Small intestine (tissue), 7 donors: ENCODE measurements around the gene CFD. TPM values are rescaled to one million over a fixed set of nuclear protein-coding genes. Genes with fewer than 3 reads are reported as not detected.

Experiments used
- DNase-seq, 2 donors: peaks; one replicate each; pipeline versions ENCODE4 v3.0.0 to v3.0.0-alpha.2; 2013
- FAIRE-seq: peaks from 2 replicates; lab custom pipeline; 2012; peaks lifted over from hg19 to GRCh38; lab: Jason Lieb, UNC
- H3K27ac ChIP-seq, 3 donors: one replicate each; pipeline ENCODE4 v1.5.1; 2013; ENCODE audit warnings: low read length in 2 of 3, mild to moderate bottlenecking in 2 of 3, control low read depth in 1 of 3, inconsistent platforms in 1 of 3, low read depth in 1 of 3, moderate library complexity in 1 of 3
- H3K27me3 ChIP-seq, 3 donors: one replicate each; pipeline ENCODE4 v1.6.1; 2013; ENCODE audit warnings: low read length in 3 of 3, inconsistent platforms in 1 of 3; ENCODE audit not compliant: control insufficient read depth in 3 of 3, insufficient read depth in 3 of 3
- H3K36me3 ChIP-seq, 3 donors: one replicate each; pipeline ENCODE4 v1.6.1; 2013; ENCODE audit warnings: low read length in 3 of 3, inconsistent platforms in 1 of 3, low read depth in 1 of 3, mild to moderate bottlenecking in 1 of 3, moderate library complexity in 1 of 3; ENCODE audit not compliant: control insufficient read depth in 3 of 3, insufficient read depth in 2 of 3
- H3K4me1 ChIP-seq, 3 donors: one replicate each; pipeline ENCODE4 v1.6.1; 2013; ENCODE audit warnings: low read length in 2 of 3, inconsistent platforms in 1 of 3, low read depth in 1 of 3, mild to moderate bottlenecking in 1 of 3, moderate library complexity in 1 of 3; ENCODE audit not compliant: control insufficient read depth in 3 of 3, insufficient read depth in 2 of 3
- H3K4me3 ChIP-seq, 3 donors: one replicate each; pipeline ENCODE4 v1.5.1; 2013; ENCODE audit warnings: low read length in 3 of 3, control low read depth in 1 of 3, inconsistent platforms in 1 of 3, low read depth in 1 of 3, mild to moderate bottlenecking in 1 of 3, moderate library complexity in 1 of 3
- H3K9me3 ChIP-seq, 2 donors: one replicate each; pipeline ENCODE4 v1.6.1; 2013; ENCODE audit warnings: low read depth in 1 of 2, low read length in 1 of 2; ENCODE audit not compliant: control insufficient read depth in 2 of 2, insufficient read depth in 1 of 2
- WGBS, 3 donors: extraction: QIAGEN DNeasy Blood & Tissue Kit; methylation state at CpG; one replicate each; pipeline ENCODE4 v1.1.7; 2013; 5-methylcytosine and 5-hydroxymethylcytosine counted together
- polyA plus RNA-seq, 4 donors: library from polyadenylated mRNA; stranded (reverse) in 3 of 4; unstranded in 1 of 4; fragments of 200-250 nt in 3 of 4; fragments of 120-200 nt in 1 of 4; gene quantifications; one replicate each; pipeline versions ENCODE4 v1.2.1 to v1.2.3, GENCODE V29; 2013
- donor health status: healthy with polysubstance abuse.
- donor health status: control.
- donor health status: control.
- donor health status: Bipolar disorder and iron deficiency.
- donor health status: healthy.

The CFD gene
- polyA plus RNA-seq, 4 donors = 3.8 to 601 (median 20.8) TPM

DNA sequence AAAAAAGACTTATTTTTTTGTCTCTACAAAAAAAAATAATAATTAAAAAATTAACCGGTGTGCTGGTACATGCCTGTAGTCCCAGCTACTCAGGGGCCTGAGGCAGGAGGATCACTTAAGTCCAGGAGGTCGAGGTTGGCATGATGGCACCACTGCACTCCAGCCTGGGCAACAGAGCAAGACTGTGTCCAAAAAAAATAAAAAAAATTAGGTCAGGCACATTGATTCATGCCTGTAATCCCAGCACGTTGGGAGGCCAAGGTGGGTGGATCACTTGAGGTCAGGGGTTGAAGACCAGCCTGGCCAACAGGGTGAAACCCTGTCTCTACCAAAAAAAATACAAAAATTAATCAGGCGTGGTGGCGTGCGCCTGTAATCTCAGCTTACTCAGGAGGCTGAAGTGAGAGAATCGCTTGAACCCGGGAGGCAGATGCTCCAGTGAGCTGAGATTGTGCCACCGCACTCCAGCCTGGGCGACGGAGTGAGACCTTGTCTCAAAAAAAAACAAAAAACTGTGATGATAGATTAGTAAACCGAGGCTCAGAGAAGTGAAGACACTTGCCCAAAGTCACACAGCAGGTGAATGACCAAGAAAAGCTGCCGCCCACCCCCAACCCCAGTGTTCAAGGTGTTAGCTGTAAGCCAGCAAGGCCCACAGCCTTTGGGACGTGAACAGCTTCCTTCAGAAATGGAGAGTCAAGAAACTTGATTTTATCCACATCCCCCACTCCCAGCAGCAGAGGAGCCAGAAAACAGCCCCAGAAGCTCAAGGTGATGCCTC lies 43.2 kb downstream of the CFD start:
- Histone ChIP-seq H3K36me3 (peaks cover 5 to 71% (median 9%) of the 10 kb centered on the region in 3 donors), H3K27me3 (no peaks in the 10 kb centered on the region), H3K27ac (no peak overlapping the region), H3K4me1 (no peaks in the 10 kb centered on the region), H3K4me3 (no peak overlapping the region), H3K9me3 (no peaks in the 10 kb centered on the region)
- DNase-seq (no peak), FAIRE-seq (no peak)
- WGBS, 3 donors = 91 to 92% (median 92%) methylated on average over 14 of the region's 14 CpGs

DNA sequence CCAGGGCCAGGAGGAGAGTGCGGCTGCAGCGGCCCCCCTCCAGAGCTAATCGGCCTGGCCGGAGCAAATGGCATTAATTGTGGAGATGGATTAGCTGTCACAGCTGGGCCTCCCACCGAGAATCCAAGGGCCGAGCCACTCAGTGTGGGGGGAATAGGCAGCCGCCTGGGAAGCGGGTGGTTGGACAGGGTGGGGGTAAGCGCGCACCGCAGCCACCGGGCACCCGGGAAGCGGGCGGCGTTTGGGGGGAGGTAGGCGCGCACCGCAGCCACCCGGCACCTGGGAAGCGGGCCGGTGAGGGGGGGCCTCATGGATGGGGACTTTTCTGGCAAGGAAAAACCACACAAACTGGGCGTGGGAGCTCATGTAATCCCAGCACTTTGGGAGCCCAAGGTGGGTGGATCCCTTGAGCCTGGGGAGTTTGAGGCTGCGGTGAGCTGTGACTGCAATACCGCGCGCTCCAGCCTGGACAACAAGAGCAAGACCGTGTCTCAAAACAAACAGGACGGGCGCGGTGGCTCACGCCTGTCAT lies 43.9 kb downstream of the CFD start:
- H3K4me1 ChIP-seq = no peaks in the 10 kb centered on the region
- H3K4me3 ChIP-seq = no peak overlapping the region
- FAIRE-seq = no peak
- H3K27ac ChIP-seq = no peak overlapping the region
- 68 to 82% (median 80%) methylated on average over 18 to 32 of the region's 32 CpGs for WGBS, 3 donors
- DNase-seq = no peak
- H3K36me3 ChIP-seq = peaks cover 5 to 69% (median 9%) of the 10 kb centered on the region in 3 donors
- no peaks in the 10 kb centered on the region for H3K27me3 ChIP-seq
- no peaks in the 10 kb centered on the region for H3K9me3 ChIP-seq

DNA sequence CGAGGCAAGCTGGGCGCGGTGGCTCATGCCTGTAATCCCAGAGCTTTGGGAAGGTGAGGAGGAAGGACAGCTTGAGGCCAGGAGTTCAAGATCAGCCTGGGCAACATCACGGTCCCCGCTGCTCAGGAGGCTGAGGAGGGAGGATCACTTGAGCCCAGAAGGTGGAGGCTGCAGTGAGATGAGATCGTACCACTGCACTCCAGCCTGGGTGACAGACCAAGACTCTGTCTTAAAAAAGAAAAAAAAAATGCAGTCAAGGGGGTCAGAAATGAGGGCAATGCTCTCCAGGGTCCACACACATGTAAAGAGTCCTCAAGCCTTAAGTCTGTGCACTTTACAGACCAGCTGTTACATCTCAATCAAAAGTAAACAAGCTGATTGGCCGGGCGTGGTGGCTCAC lies 45.1 kb downstream of the CFD start:
- Histone ChIP-seq H3K36me3 (peaks cover under 1 to 57% (median 6%) of the 10 kb centered on the region in 3 donors), H3K27ac (no peak overlapping the region), H3K4me1 (peaks cover 0 to 10% (median 0%) of the 10 kb centered on the region in 3 donors), H3K9me3 (no peaks in the 10 kb centered on the region), H3K4me3 (no peak overlapping the region), H3K27me3 (no peaks in the 10 kb centered on the region)
- WGBS, 3 donors = 90 to 93% (median 91%) methylated on average over 8 of the region's 8 CpGs
- no peak for FAIRE-seq
- no peak for DNase-seq

DNA sequence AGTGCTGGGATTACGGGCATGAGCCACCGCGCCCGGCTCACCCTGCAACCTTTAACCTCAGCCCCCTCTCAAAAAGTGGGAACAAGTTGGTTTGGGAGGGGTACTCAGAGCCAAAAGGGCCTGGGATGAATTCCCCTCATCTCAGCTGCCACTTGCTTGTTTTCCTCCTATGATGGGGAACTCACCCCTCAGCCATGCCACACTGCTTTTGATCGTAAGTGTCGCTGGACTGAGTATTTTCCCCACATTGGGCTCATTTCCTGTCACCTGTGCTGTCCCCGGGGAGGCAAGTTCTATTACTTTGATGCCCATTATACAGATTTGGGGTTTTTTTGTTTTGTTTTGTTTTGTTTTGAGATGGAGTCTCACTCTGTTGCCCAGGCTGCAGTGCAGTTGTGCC lies 47.0 kb downstream of the CFD start:
- FAIRE-seq (no peak), DNase-seq (no peak)
- Histone ChIP-seq H3K27ac (no peak overlapping the region), H3K4me1 (peaks cover 0 to 14% (median 3%) of the 10 kb centered on the region in 3 donors), H3K27me3 (no peaks in the 10 kb centered on the region), H3K4me3 (no peak overlapping the region), H3K9me3 (no peaks in the 10 kb centered on the region), H3K36me3 (peaks cover 0 to 41% (median 6%) of the 10 kb centered on the region in 3 donors)
- WGBS, 3 donors = 89 to 93% (median 93%) methylated on average over 7 of the region's 7 CpGs

DNA sequence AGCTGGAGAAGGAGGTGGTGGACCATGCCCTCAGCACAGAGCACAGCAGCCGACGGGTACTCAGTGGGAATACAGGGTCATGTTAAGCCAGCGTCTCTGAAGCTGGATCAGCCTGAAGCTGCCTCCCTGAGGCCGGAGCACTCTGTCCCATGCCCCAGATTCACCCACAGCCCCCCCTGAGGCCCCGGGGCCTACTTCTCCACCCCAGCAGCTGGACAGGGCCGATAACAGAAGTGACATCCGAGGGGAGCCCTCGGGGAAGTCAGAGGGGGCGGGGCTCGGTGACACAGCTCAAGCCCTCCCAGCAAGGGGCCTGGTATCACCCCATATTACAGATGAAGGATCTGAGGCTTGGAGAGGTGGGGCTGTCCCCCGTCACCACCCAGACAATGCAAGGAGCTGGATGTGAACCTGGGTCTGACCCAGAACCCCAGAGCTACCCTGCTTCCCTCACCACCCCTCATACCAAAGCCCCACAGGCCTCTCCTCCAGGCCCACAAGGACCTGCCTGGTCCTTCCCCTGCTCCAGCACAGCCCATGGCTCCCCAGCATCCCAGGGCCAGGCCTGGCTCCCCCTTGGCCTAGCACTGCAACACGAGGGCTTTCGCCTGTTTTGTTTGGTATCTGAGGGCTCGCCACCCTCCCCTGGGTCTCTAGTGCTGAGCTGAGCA lies 47.9 kb downstream of the CFD start:
- no peaks in the 10 kb centered on the region for H3K27me3 ChIP-seq
- FAIRE-seq (no peak), DNase-seq (no peak)
- H3K4me1 ChIP-seq = peaks cover 0 to 14% (median 3%) of the 10 kb centered on the region in 3 donors
- H3K9me3 ChIP-seq = no peaks in the 10 kb centered on the region
- peaks cover 0 to 33% (median 0%) of the 10 kb centered on the region in 3 donors for H3K36me3 ChIP-seq
- WGBS, 3 donors = 67 to 73% (median 70%) methylated on average over 13 to 14 of the region's 14 CpGs
- no peak overlapping the region for H3K4me3 ChIP-seq
- peak overlapping the region in 1 of 3 donors; percentile 61 for H3K27ac ChIP-seq

DNA sequence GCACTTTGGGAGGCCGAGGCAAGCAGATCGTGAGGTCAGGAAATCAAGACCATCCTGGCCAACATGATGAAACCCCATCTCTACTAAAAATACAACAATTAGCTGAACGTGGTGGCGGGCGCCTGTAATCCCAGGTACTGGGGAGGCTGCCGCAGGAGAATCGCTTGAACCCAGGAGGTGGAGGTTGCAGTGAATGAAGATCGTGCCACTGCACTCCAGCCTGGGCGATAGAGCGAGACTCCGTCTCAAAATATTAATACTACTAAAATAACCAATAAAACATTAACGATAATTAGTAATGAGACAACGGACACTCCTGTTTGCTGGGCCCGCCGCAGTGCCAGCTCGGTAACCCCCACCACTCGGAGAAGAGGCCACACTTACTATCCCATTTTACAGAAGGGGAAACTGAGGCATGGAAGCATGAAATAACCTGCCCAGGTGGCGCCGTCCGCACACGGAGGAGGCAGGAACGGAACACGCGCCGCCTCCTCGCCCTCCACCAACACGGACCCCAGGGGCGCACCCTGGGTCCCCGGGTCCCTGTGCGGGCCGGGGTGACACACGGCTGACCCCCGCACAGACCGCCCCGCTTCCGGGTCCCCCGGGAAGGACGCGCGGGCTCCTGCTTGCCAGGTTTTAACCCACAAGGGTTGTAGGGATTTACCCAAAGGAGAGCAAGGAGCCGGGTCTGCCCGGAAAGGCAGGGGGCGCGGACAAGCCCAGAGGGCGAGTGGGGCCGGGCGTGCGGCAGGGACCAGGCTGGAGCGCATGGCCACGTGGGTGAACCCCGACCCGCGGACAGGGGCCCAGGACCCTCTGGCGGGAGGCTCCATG lies 52.0 kb downstream of the CFD start:
- H3K4me1 ChIP-seq = peaks cover 0 to 19% (median 3%) of the 10 kb centered on the region in 3 donors
- H3K36me3 ChIP-seq = peaks cover 0 to 9% (median 0%) of the 10 kb centered on the region in 3 donors
- no peaks in the 10 kb centered on the region for H3K9me3 ChIP-seq
- WGBS, 3 donors = 83 to 90% (median 86%) methylated on average over 54 of the region's 54 CpGs
- peak overlapping the region in 1 of 3 donors; percentile 13 for H3K4me3 ChIP-seq
- FAIRE-seq (no peak), DNase-seq (no peak)
- no peaks in the 10 kb centered on the region for H3K27me3 ChIP-seq
- peak overlapping the region in 2 of 3 donors; percentile 6 to 45 for H3K27ac ChIP-seq

DNA sequence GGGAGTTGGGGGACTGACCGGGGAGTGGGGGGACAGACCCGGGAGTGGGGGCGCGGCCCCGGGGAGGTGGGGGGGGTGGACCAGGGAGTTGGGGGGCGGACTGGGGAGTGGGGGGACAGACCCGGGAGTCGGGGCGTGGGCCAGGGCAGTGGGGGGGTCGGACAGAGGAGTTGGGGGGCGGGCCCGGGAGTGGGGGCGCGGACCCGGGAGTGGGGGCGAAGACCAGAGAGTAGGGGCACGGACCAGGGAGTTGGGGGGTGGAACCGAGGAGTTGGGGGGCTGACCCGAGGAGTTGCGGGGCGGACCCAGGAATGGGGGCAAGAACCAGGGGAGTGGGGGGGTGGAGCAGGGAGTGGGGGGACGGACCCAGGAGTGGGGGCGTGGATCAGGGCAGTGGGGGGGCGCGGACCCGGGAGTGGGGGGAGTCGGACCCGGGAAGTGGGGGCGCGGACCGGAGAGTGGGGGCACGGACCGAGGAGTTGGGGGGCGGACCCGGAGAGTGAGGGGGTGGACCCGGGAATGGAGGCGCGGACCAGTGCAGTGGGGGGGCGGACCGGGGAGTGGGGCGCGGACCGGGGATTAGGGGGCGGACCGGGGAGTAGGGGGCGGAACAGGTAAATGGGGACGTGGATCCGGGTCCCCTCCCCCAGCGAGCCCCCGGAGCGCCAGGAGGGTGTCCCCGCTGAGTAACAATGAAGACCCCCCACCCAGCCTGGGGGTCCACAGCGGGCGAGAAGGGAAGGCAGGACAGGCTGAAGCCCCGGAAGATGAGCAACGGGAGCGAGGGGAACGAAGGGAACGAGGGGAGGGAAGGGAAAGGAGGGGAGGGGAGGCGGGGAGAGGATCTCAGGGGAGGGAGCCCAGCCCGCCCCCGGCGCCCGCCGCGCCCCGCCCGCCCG lies 53.0 kb downstream of the CFD start:
- peak in 1 of 2 donors; percentile 62 for DNase-seq
- peaks cover 0 to 25% (median 3%) of the 10 kb centered on the region in 3 donors for H3K4me1 ChIP-seq
- no peak for FAIRE-seq
- WGBS, 3 donors = 5 to 27% (median 5%) methylated on average over 23 to 68 of the region's 69 CpGs
- no peaks in the 10 kb centered on the region for H3K9me3 ChIP-seq
- H3K27me3 ChIP-seq = peaks cover 4 to 9% (median 6%) of the 10 kb centered on the region in 3 donors
- peaks cover 0 to 3% (median 0%) of the 10 kb centered on the region in 3 donors for H3K36me3 ChIP-seq
- H3K27ac ChIP-seq = peak overlapping the region; percentile 12 to 96 (median 79)
- H3K4me3 ChIP-seq = peak overlapping the region; percentile 93 to 96 (median 94)
